A549 (cell line): ENCODE data around the gene FRMD1. TPM values are rescaled to one million over a fixed set of nuclear protein-coding genes. Genes with fewer than 3 reads are reported as not detected.

Experiments used
- ATAC-seq, 2 experiments: fragments of 200-7000 bp in 1 of 2; fragments of >200 bp in 1 of 2; cut with Nextera tagmentation in 1 of 2; cut with Tn5 transposase in 1 of 2; 3 replicates each; pipeline versions ENCODE4 v1.8.0 to v1.9.1; 2018 to 2020; ENCODE audit warnings: mild to moderate bottlenecking in 1 of 2, moderate library complexity in 1 of 2
- CTCF ChIA-PET: fragments of 300-600 bp; sonication (Branson Sonifier 250); formaldehyde crosslinking; extraction: SDS; loops from one replicate; lab custom pipeline; 2021; ENCODE audit warnings: antibody characterized with exemption, inconsistent platforms; lab: Yijun Ruan, JAX
- POLR2A ChIA-PET: fragments of 350-600 bp; formaldehyde crosslinking; extraction: SDS; loops from one replicate; lab custom pipeline; 2021; ENCODE audit warnings: antibody characterized with exemption, inconsistent platforms; lab: Yijun Ruan, JAX
- DNase-seq, 2 experiments: peaks; one replicate each; pipeline versions ENCODE4 v3.0.0 to v3.0.0-alpha.2; 2011 to 2016; ENCODE audit warnings: low read depth in 1 of 2, low spot score in 1 of 2
- FAIRE-seq: peaks from 2 replicates; lab custom pipeline; 2011; peaks lifted over from hg19 to GRCh38; lab: Jason Lieb, UNC
- H3K27ac ChIP-seq, 2 experiments: fragments of >200 bp; sonication (Bioruptor Twin); formaldehyde crosslinking; 3 replicates each; pipeline ENCODE4 v1.5.1; 2016 to 2017
- H3K4me1 ChIP-seq: fragments of >200 bp; sonication (Bioruptor Twin); formaldehyde crosslinking; 3 replicates; pipeline ENCODE4 v1.6.1; 2016
- H3K4me2 ChIP-seq: fragments of >200 bp; sonication (Bioruptor Twin); formaldehyde crosslinking; 3 replicates; pipeline ENCODE4 v1.6.1; 2016
- H3K4me3 ChIP-seq: fragments of >200 bp; sonication (Bioruptor Twin); formaldehyde crosslinking; 3 replicates; pipeline ENCODE4 v1.5.1; 2016
- H3K9me3 ChIP-seq: fragments of >200 bp; sonication (Bioruptor Twin); formaldehyde crosslinking; 3 replicates; pipeline ENCODE4 v1.6.1; 2016
- BCL3 ChIP-seq: fragments of >200 bp; sonication (Bioruptor Twin); formaldehyde crosslinking; IDR thresholded peaks from 3 replicates; pipeline ENCODE4 v1.6.1; 2016
- CBX8 ChIP-seq: fragments of 200-600 bp; sonication (generic); IDR thresholded peaks from 2 replicates; pipeline ENCODE4 v1.6.1; 2016
- CHD2 ChIP-seq: fragments of 150-350 bp; IDR thresholded peaks from 2 replicates; pipeline ENCODE4 v1.6.1; 2014; ENCODE audit warnings: low read length; ENCODE audit not compliant: partially characterized antibody
- CHD4 ChIP-seq: fragments of 200-600 bp; sonication (generic); IDR thresholded peaks from 2 replicates; pipeline ENCODE4 v1.6.1; 2016; ENCODE audit warnings: antibody characterized with exemption, mild to moderate bottlenecking, borderline replicate concordance
- EHF ChIP-seq: fragments of 250-450 bp; sonication (Bioruptor Pico); IDR thresholded peaks from 2 replicates; pipeline ENCODE4 v1.5.0; 2020; ENCODE audit warnings: mild to moderate bottlenecking
- ELK1 ChIP-seq: fragments of 150-350 bp; IDR thresholded peaks from 2 replicates; pipeline ENCODE4 v1.6.1; 2014; ENCODE audit warnings: low read depth, mild to moderate bottlenecking, low read length
- ESRRA ChIP-seq: fragments of 150-350 bp; IDR thresholded peaks from 2 replicates; pipeline ENCODE4 v1.6.1; 2014; ENCODE audit warnings: mild to moderate bottlenecking, low read length, borderline replicate concordance
- FOSB ChIP-seq: fragments of 250-450 bp; sonication (Bioruptor Pico); IDR thresholded peaks from 2 replicates; pipeline ENCODE4 v1.5.0; 2020; ENCODE audit warnings: mild to moderate bottlenecking, moderate library complexity
- FOXS1 ChIP-seq: fragments of 250-450 bp; sonication (Bioruptor Pico); IDR thresholded peaks from 2 replicates; pipeline ENCODE4 v1.5.0; 2020; ENCODE audit warnings: mild to moderate bottlenecking, moderate library complexity
- HDAC2 ChIP-seq: fragments of 200-600 bp; sonication (generic); IDR thresholded peaks from 2 replicates; pipeline ENCODE4 v1.6.1; 2016
- HEYL ChIP-seq: fragments of 250-450 bp; sonication (Bioruptor Pico); IDR thresholded peaks from 2 replicates; pipeline ENCODE4 v1.8.0; 2021; ENCODE audit warnings: mild to moderate bottlenecking, moderate library complexity
- HMGXB4 ChIP-seq: fragments of 250-450 bp; sonication (Bioruptor Pico); IDR thresholded peaks from 2 replicates; pipeline ENCODE4 v1.5.0; 2021; ENCODE audit warnings: mild to moderate bottlenecking, moderate library complexity, borderline replicate concordance
- HOXB13 ChIP-seq: fragments of 250-450 bp; sonication (Bioruptor Pico); IDR thresholded peaks from 2 replicates; pipeline ENCODE4 v1.5.0; 2020; ENCODE audit warnings: low read depth, mild to moderate bottlenecking, moderate library complexity
- JUN ChIP-seq, 2 experiments: fragments of >200 bp; sonication (Bioruptor Twin); formaldehyde crosslinking; IDR thresholded peaks; 2 replicates in 1 of 2; 3 replicates in 1 of 2; pipeline ENCODE4 v1.6.1; 2016 to 2017
- MYC ChIP-seq: IDR thresholded peaks from 2 replicates; pipeline ENCODE4 v1.6.1; 2012; ENCODE audit warnings: mild to moderate bottlenecking, inconsistent platforms, low read length, improper control_type of control experiment, borderline replicate concordance
- NFE2L2 ChIP-seq: fragments of 150-350 bp; conservative IDR thresholded peaks from 2 replicates; pipeline ENCODE4 v1.6.1; 2014; ENCODE audit warnings: low read length
- NR3C1 ChIP-seq: fragments of >200 bp; sonication (Bioruptor Twin); formaldehyde crosslinking; IDR thresholded peaks from 3 replicates; pipeline ENCODE4 v1.6.1; 2017
- PBX3 ChIP-seq: IDR thresholded peaks from 2 replicates; pipeline ENCODE4 v1.6.1; 2012
- RAD21 ChIP-seq, 2 experiments: fragments of >200 bp in 1 of 2; sonication (Bioruptor Twin) in 1 of 2; formaldehyde crosslinking in 1 of 2; IDR thresholded peaks in 1 of 2; conservative IDR thresholded peaks in 1 of 2; 2 replicates in 1 of 2; 3 replicates in 1 of 2; pipeline ENCODE4 v1.6.1; 2012 to 2018; ENCODE audit warnings: inconsistent platforms in 1 of 2
- RFX5 ChIP-seq: fragments of 450-650 bp; IDR thresholded peaks from 2 replicates; pipeline ENCODE4 v1.7.1; 2014; ENCODE audit warnings: antibody characterized with exemption, mild to moderate bottlenecking, moderate library complexity
- RNF2 ChIP-seq: fragments of 200-600 bp; sonication (generic); IDR thresholded peaks from 2 replicates; pipeline ENCODE4 v1.6.1; 2016; ENCODE audit warnings: low read depth, mild to moderate bottlenecking, antibody characterized with exemption, moderate library complexity, borderline replicate concordance
- SREBF2 ChIP-seq: fragments of 450-650 bp; IDR thresholded peaks from 2 replicates; pipeline ENCODE4 v1.6.1; 2014; ENCODE audit warnings: mild to moderate bottlenecking, moderate library complexity
- TFCP2L1 ChIP-seq: fragments of 250-450 bp; sonication (Bioruptor Pico); IDR thresholded peaks from 2 replicates; pipeline ENCODE4 v1.5.0; 2021; ENCODE audit warnings: mild to moderate bottlenecking
- WGBS: methylation state at CpG from one replicate; pipeline ENCODE4 v1.1.6; 2017; ENCODE audit errors: missing lambda C conversion rate; 5-methylcytosine and 5-hydroxymethylcytosine counted together
- polyA plus RNA-seq, 4 experiments: library from polyadenylated mRNA; depleted of rRNA in 3 of 4; stranded (reverse); fragments of >200 nt; fragmentation: RNase III in 1 of 4; extraction: RNeasy Plus Mini Kit Qiagen cat#74134 plus additional on column Dnase treatment in 1 of 4; gene quantifications; 2 replicates in 3 of 4; 3 replicates in 1 of 4; pipeline ENCODE4 v1.2.3, GENCODE V29; 2011 to 2017

FRMD1 gene
- polyA plus RNA-seq, 2 of the 4 experiments (the other 2 are of a cell fraction) = not detected

GRCh38 chr6:168098431-168098861 is 19.4 kb upstream of the FRMD1 start:
- no peak overlapping the region for H3K4me3 ChIP-seq
- H3K9me3 ChIP-seq = no peaks in the 10 kb centered on the region
- no peak for ATAC-seq
- TF ChIP-seq MYC (no peak), NFE2L2 (no peak), HOXB13 (CRISPR knock-in tag) (no peak), CHD2 (no peak), ESRRA (no peak)
- POLR2A ChIA-PET = no interaction called here
- DNase-seq = no peak
- no peak overlapping the region for H3K4me2 ChIP-seq
- no peaks in the 10 kb centered on the region for H3K4me1 ChIP-seq
- CTCF ChIA-PET = no interaction called here
- no peak overlapping the region for H3K27ac ChIP-seq
- FAIRE-seq = no peak
- WGBS = no CpG with 5 or more reads among the region's 13 CpGs

- WGBS = 84% methylated on average over 11 of the region's 22 CpGs
- FAIRE-seq = no peak
- DNase-seq = no peak
- H3K27ac ChIP-seq = no peak overlapping the region
- ATAC-seq = no peak
- ChIA-PET POLR2A (no interaction called here), CTCF (no interaction called here)
- no peak overlapping the region for H3K4me2 ChIP-seq
- H3K4me3 ChIP-seq = no peak overlapping the region
- TF ChIP-seq FOSB (no peak), HDAC2 (no peak), NR3C1 (no peak), ELK1 (no peak), RAD21 (conservative IDR thresholded peaks at IDR 0.05 in 1 of 2, IDR thresholded peaks at IDR 0.05 in 1 of 2) (no peak), TFCP2L1 (CRISPR knock-in tag) (no peak), JUN (IDR thresholded peaks at IDR 0.05) (no peak), ESRRA (no peak), RFX5 (no peak), HMGXB4 (CRISPR knock-in tag) (no peak), FOXS1 (CRISPR knock-in tag) (no peak), BCL3 (no peak), HOXB13 (CRISPR knock-in tag) (no peak), PBX3 (no peak), CHD4 (no peak), CBX8 (no peak), RNF2 (no peak), HEYL (CRISPR knock-in tag) (no peak), SREBF2 (no peak), EHF (CRISPR knock-in tag) (no peak)
- H3K4me1 ChIP-seq = no peaks in the 10 kb centered on the region
- H3K9me3 ChIP-seq = no peaks in the 10 kb centered on the region
Observed at GRCh38 chr6:168097621-168098430, 18.8 kb upstream of the FRMD1 start.
